ENCODE results near the gene DEFB128.
"Not testable (repeated sequence)": the region's sequence is repeated elsewhere in the genome, so short reads cannot be mapped to it uniquely, and the experiment has no call there.

DEFB128 gene

GRCh38 chr20:189611-190010 is at the start of gene DEFB128:
Gene DEFB128 (minus strand): TSS chr20:189711. CDS start chr20:189623, 88 bp downstream.
- no peak for DNase-seq

GRCh38 chr20:237929-238328 is 48.4 kb upstream of the DEFB128 start:
- DNase-seq, result peak; percentile 59

GRCh38 chr20:237489-237888 is 48.0 kb upstream of the DEFB128 start:
- DNase-seq, result peak; percentile 74

- no peak for DNase-seq
Measured at GRCh38 chr20:235891-236290, 46.4 kb upstream of the DEFB128 start.

- peak; percentile 76 for DNase-seq
Measured at GRCh38 chr20:227439-228105, 38.1 kb upstream of the DEFB128 start.

GRCh38 chr20:226958-227357 is 37.4 kb upstream of the DEFB128 start, which contains the start of gene DEFB129:
Gene DEFB129 (plus strand): TSS chr20:227258. CDS start chr20:227289, 31 bp downstream.
- no peak for DNase-seq

- DNase-seq, result not testable (repeated sequence)
Measured at GRCh38 chr20:225879-226278, 36.4 kb upstream of the DEFB128 start.

- no peak for DNase-seq
Measured at GRCh38 chr20:221258-221830, 31.8 kb upstream of the DEFB128 start.

GRCh38 chr20:219290-220115 is 30.0 kb upstream of the DEFB128 start:
- no peak for DNase-seq

- DNase-seq, result no peak
Measured at GRCh38 chr20:217266-217665, 27.8 kb upstream of the DEFB128 start.

GRCh38 chr20:215796-216195 is 26.3 kb upstream of the DEFB128 start:
- DNase-seq, result no peak

- no peak for DNase-seq
Measured at GRCh38 chr20:214383-214782, 24.9 kb upstream of the DEFB128 start.

GRCh38 chr20:210809-211502 is 21.4 kb upstream of the DEFB128 start:
- no peak for DNase-seq

- DNase-seq, result peak; percentile 56
Measured at GRCh38 chr20:208942-209566, 19.5 kb upstream of the DEFB128 start.

GRCh38 chr20:203630-204029 is 14.1 kb upstream of the DEFB128 start:
- not testable (repeated sequence) for DNase-seq

GRCh38 chr20:199996-200395 is 10.5 kb upstream of the DEFB128 start:
- DNase-seq, result peak; percentile 38

GRCh38 chr20:198225-198624 is 8.7 kb upstream of the DEFB128 start:
- no peak for DNase-seq

GRCh38 chr20:187733-188132 is 1.8 kb downstream of the DEFB128 start:
- no peak for DNase-seq

GRCh38 chr20:184288-184687 is 5.2 kb downstream of the DEFB128 start:
- DNase-seq, result no peak

GRCh38 chr20:168876-169275 is 20.6 kb downstream of the DEFB128 start:
- no peak for DNase-seq

GRCh38 chr20:164618-165017 is 24.9 kb downstream of the DEFB128 start:
- no peak for DNase-seq

- no peak for DNase-seq
Measured at GRCh38 chr20:157154-157553, 32.4 kb downstream of the DEFB128 start, which contains the start of gene DEFB127. Gene DEFB127 (plus strand): TSS chr20:157454. CDS start chr20:157545, 91 bp downstream.

GRCh38 chr20:152131-152530 is 37.4 kb downstream of the DEFB128 start:
- no peak for DNase-seq
